Amniotic epithelial cell (primary cell): ENCODE results near the gene NAT14.
"Not testable (repeated sequence)": the region's sequence is repeated elsewhere in the genome, so short reads cannot be mapped to it uniquely, and the experiment has no call there.

Experiments
- DNase-seq: peaks from one replicate; pipeline ENCODE4 v3.0.0-alpha.2; 2010; ENCODE audit warnings: low read depth

NAT14 gene, protein sequence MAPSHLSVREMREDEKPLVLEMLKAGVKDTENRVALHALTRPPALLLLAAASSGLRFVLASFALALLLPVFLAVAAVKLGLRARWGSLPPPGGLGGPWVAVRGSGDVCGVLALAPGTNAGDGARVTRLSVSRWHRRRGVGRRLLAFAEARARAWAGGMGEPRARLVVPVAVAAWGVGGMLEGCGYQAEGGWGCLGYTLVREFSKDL

DNA sequence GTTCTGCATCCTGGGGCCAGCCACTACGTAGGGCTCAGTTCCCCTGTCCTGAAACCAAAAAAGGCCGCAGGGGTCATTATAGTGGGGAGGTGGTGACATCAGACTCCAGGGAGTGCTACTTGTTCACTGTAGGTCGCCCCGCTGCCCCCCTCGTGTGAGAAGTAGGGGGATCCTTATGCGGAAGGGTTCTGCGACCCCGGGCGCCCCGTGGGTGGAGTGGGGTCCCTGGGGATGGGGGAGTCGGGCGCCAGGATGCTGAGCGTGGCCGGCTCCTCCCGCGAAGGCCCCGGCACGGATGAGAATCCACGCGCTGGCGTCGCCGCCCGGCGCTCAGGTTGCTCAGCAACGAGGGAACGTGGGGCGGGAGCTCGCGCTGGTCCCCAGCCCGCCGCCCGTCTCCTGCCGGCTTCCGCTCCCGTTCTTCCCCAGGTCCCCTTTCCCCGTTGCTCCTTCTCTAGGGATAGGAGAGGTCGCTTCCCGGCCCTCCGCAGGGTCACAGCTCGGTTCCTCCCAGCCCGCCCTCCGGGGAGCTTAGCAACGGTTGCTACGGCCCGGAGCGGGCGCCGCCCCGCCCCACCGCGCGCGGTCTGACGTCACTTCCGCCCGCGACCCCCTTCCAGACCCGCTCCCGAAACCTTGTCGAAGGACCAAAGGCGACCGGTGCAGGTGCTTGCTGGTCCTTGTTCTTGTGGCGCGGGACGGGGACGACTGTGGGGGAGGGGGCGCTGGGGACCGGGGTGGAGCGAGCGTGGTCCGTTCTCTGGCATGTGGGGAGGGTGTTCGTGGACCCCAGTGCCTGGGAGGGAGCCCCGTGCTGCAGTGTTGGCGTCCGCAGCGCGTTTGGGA, at the start of gene NAT14:
NAT14 (plus strand) TSS at position 596 of the 846 bp plus-strand sequence. CDS start 521 bp downstream, outside the sequence.
- peak; percentile 31 for DNase-seq

DNA sequence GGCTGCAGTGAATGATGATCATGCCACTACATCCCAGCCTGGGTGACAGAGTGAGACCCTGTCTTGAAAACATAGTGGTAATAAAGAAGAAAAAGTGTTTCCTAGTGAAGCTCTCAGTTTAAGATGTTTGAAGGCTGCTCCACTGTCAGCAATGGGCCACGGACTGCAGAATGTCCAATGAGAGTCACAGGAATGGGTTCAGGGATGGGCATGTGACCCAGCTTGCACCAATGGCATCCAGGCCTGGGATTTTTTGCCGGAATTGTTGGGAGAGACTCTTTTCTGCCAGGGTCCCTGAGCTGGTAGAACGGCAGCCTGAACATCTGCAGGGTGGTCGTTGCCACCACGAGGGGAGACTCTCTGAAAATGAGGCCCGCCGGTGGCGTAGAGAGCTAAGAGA, 48.1 kb upstream of the NAT14 start:
- DNase-seq, result no peak

GRCh38 chr19:55437410-55437809, 47.6 kb upstream of the NAT14 start:
- peak; percentile 58 for DNase-seq

DNA sequence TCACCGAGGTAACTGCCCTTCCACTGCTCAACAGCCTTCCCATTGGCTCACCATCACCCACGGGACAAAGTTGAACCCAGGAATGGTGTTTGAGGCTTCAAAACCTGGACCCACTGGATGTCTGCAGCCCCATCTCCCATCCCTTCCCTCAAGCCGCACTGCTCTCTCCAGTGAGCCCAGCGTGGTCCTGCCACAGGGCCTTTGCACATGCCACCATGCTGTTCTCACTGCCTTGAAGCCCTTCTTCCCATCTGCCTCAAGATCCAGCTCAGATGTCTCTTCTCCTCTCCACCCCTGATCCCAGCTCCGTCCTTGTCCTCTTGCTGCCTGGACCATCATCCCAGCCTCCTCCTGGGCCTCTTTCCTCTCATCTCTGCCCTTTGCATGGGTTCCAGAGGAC, 45.9 kb upstream of the NAT14 start:
- no peak for DNase-seq

GRCh38 chr19:55440411-55441105, 44.4 kb upstream of the NAT14 start:
- DNase-seq, result no peak

GRCh38 chr19:55441319-55441691, 43.7 kb upstream of the NAT14 start:
- no peak for DNase-seq

GRCh38 chr19:55441692-55442321, 43.2 kb upstream of the NAT14 start:
- DNase-seq, result no peak

DNA sequence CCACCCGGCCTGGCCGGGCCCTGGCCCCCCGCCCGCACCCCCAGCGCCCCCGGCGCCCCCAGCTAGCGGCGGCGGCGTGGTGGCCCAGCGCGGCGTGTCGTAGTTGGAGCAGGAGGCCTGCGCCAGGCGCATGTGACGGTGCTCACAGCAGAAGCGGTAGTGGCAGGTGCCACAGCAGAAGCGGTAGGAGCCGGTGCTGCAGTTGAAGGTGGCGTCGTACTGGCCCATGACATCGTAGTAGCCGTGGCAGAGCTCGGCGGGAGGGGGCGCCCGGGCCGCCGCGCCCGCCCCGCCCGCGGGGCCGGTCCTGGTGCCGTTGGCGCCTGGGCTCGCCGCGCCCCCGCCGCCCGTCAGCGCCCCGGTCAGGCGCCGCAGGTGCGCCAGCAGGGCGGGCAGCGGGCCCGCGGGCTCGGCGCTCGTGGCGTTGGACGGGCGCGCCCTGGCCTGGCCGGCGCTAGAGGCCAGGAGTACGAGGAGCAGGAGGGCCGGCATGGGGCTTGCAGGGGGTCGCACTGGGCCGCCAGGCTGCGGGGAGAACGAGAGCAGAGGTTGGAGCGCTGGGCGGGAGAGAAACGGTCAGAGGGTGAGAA, 42.5 kb upstream of the NAT14 start:
- DNase-seq, result no peak

- no peak for DNase-seq
These were observed 41.8 kb upstream of the NAT14 start, which contains the start of gene SHISA7 for GRCh38 chr19:55443045-55443823. Gene SHISA7 (minus strand): TSS chr19:55443300. CDS start chr19:55442863, 437 bp downstream.

DNA sequence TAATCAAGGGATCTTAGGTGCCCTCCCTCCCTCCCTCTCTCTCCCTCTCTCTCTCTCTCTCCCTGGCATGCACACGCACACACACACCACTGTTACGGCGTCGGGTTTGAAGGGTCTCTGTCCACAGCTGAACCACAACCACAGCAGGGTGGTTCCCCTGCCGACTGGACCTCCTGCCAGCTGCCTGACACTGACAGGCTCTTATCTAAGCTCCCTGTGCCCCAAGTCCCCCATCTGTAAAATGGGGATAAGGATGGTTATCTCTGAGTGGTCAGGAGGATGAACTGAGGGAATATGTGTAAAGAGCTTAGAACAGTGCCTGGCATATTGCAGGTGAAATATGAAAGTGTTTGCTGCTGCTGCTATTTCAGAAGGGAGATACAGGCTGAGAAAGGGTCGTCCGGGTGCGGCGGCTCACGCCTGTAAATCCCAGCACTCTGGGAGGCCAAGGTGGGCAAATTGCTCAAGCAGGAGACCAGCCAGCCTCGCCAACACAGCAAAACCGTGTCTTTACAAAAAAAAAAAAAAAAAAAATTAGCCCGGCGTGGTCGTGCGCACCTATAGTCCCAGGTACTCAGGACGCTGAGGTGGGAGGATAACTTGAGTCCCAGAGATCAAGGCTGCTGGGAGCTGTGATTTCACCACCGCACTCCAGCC, 41.0 kb upstream of the NAT14 start:
- no peak for DNase-seq

DNA sequence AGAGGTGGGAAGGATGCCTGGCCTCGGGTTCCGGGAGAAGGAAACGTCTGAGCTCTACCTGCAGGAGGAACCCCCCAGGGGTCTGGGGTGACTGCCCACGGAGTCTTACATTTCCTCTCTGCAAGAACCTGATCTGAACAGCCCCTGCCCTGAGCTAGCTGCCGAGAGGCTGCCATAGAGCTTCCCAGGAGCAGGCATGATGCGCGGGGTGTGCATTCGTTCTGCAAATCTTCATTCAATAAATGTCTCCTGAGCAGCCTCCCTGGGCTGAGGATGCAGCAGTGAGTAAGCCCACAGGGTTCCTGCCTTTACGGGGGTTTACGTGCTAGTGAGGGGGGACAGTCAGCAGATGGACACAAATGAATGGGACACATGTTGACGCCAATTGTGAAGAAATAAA, 40.3 kb upstream of the NAT14 start:
- no peak for DNase-seq

DNA sequence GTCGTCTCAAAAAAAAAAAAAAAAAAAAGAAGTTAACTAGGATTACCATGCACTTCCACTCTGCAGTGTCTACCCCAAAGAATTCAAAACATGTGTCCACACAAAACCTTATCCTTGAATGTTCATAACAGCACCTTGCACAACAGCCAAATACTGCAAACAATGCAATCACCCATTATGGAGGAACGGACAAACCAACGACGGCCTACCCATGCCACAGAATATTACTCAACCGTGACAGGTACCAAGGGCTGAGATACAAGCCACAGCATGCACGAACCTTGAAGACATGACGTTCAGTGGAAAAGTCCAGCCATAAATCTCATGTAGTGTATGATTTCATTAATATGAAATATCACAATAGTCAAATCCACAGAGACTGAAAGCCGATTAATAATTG, 38.9 kb upstream of the NAT14 start:
- peak; percentile 65 for DNase-seq

GRCh38 chr19:55447421-55448174, 37.4 kb upstream of the NAT14 start:
- DNase-seq, result peak; percentile 42

GRCh38 chr19:55448175-55448490, 36.9 kb upstream of the NAT14 start:
- not testable (repeated sequence) for DNase-seq

- DNase-seq, result no peak
These were observed 35.5 kb upstream of the NAT14 start for GRCh38 chr19:55449469-55449868.

GRCh38 chr19:55451163-55451964, 33.6 kb upstream of the NAT14 start:
- no peak for DNase-seq

DNA sequence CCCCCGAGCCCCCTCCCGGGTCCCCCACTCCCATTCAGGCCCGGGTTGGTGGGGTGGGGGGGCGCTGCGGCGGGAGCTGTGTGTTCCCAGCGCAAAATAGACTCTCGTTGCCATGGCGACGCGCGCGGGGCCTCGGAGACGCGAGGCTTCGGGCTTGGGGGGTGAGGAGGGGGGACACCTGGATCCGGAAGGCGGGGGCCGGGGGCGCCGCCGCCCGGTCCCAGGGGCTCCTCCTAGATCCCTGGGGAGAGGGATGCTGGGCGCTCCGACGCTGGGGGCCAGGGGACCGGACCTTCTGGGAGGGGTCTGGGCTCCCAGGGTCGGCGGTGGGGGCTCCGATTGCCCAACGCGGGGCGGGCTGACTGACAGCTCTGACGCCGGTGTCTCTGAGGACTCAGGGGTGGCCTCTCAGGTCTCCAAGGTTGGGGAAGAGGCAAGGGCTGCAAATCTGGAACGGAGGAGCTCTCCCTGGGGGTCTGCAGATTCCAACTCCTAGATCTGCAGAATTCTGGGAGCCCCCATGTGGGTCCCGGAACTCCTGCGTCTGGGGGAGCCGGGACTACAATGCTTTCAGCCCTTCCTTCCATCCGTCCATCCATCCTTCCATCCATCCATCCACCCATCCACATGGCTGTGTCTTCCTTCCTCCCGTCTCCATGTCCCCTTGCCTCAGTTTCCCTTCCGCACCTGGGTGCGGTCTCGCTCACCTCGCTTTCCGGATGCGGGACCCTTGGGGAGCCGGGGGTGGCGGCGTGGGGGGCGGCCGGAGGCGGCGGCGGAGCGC, 32.8 kb upstream of the NAT14 start:
- no peak for DNase-seq

DNA sequence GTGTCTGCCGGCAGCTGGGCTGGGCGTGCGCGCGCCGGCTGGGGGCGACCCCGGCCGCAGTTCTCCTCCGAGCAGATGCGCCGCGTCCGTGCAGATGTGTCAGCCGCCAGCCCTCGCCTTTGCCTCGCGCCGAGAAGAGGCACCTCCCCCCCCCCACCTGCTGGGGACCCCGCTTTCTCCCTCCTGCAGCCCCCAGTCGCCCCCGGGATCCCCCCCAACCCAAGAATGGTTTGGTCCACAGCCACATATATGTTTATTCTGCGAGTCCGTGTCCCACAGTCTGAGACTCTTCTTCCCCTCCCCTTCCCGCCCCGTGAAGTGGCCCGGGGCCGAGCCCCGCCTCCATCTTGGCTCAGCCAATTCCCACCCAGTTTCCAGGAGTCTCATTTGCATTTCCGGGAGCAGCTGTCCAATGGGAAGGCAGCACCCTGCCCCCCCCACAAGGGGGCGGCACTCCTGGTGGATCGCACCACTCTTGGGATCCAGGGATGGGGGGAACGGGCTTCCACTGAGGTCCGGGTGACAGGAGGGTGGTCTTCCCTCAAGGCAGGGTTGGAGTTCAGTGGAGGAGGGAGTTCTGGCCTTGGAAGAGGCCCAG, 32.1 kb upstream of the NAT14 start:
- peak; percentile 83 for DNase-seq
